NCI-H345 treated with DMSO at 0.1 percent for 48 hours (cell line): Measurements from ENCODE around the gene OPN3.

ENCODE experiments used
- DNase-seq: peaks from one replicate; lab custom pipeline; 2025; ENCODE audit not compliant: unreplicated experiment; lab: John Stamatoyannopoulos, UW

Gene OPN3

DNA sequence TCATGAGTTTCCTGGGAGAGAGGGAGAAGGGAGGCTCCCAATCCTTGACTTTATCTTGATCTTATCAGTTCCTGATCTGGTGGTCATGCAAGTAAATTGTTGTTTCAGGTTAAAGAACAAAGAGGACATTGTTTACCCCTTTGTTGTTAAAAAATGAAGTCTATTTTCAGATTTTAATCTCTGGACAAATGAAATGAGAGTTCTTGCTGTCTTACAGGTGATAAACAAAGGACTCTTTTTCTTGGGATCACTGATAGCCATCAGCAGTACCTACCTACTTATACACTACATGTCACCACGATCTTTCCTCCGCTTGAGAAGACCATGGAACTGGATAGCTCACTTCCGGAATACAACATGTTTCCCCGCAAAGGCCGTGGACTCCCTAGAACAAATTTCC lies 48.4 kb downstream of the OPN3 start:
- DNase-seq, result no peak

DNA sequence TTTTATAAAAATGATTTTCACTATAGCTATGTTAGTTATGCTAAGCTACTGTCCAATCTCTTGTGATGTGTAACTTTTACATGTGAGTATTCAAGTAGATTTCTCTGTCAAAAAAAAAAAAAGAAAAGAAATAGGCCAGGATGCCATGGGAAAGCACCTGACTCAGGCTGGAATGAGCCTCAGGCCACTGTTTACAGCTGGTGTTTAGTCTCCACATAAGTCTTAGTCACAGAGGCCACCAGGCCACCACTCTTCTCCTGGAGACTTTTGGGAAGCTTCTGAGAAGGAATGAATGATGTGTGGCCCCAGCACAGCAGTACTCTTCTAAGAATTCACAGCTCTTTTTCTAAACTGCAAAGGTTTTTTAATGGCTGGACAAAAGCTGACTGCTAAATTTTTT lies 48.9 kb downstream of the OPN3 start:
- no peak for DNase-seq

DNA sequence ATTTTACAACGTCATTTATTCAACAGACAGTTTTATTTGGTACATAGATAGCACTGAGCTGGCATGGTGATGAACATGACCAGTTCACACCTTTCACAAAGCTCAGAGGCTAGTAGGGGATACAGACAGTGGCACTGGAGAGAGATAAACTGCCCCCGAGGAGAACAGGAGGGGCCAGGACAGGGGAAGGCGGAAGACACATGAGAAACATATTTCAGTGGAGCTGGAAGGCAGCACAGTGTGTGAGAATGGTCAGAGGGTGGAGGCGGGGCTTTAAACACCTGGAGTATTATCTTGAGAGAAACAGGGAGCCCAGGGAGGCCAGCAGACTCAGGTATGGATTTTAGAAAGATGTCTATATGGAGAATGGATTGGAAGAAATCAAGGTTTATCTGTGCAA lies 49.5 kb downstream of the OPN3 start:
- DNase-seq, result no peak

DNA sequence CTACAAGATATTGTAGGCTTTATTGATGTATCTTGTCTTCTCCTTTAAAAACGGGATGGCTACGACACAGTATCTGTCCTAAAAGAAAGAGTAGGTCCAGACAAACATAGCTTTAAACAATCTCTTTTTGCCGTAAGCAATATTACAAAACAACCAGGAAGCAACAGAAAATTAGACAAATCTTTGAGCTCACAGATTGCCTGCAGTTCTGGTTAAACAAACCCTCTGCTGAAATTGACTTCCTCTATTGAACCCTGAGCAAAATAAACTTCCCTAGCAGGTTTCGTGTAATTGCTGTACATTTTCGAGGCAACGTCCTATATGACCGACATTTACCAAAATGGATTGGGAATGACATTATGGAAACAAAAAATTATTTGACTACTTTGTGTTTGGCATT lies 50.6 kb downstream of the OPN3 start:
- no peak for DNase-seq

DNA sequence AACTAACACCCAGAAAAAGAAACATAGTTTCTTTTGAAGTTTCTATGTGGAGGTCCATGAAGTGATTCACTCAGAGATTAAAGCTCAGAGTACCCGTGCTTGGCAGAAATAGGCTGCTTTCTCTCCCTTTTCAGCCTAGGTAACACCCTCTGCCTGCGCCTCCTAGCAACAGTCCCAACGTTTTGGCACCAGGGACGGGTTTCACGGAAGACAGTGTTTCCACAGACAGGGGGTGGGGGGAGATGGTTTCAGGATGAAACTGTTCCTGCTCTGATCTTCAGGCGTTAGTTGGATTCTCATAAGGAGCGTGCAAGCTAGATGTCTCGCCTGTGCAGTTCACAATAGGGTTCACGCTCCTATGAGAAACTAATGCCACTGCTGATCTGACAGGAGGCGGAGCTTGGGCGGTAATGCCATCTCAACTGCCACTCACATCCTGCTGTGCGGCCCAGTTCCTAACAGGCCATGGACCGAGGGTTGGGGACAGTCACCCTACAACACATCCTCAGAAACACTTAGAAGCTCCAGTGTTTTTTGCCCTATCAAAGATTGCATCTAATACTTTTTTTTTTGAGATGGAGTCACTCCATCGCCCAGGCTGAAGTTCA lies 53.2 kb downstream of the OPN3 start:
- DNase-seq, result no peak

DNA sequence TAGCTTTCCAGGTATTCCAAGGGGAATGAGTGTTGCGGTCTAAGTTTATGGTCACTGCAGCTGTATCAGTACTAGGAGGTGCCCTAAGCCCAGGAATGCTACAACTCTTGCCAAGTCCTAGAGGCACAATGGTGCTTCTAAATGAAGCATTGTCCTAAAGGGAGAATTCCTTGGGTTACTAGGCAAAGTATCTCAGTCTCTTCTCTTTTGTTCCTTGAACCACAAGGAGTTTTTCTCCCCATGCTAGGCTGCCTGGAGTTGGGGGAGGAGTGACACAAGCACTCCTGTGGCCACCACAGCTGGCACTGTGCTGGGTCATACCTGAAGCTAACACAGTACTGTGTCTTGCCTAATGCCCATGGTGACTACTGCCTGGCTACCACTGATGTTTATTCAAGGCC lies 57.2 kb downstream of the OPN3 start:
- no peak for DNase-seq

DNA sequence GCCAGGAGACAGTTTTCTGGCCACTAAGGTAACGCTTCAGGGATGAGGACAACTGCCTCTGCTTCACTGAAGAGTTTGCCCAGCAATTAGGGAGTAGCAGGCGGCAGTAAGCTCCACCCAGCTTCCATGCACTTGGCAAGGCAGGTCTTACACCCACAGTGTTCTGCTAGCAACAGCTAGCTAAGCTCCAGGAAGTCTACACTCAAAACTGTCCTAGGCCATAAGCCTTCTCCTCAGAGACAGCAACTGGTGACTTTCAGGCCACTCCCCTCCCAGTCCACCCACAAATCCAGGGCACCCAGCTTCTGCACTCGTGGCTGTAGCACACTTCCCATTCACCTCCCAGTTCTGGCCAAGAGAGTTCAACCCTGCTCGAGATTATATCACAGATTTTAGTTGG lies 60.7 kb downstream of the OPN3 start:
- DNase-seq, result no peak

DNA sequence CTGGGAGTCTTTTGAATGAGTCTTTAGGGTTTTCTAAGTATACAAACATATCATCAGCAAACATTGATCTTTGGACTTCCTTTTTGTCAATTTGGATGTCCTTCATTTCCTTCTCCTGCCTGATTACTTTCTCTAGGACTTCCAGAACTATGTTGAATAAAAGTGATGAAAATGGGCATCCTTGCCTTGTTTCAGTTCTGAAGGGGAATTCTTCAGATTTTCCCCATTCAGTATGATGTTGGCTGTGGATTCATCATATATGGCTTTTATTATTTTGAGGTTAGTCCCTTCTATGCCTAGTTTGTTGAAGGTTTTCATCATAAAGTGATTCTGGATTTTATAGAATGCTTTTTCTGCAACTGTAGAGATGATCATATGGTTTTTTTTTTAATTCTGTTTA lies 66.0 kb downstream of the OPN3 start:
- no peak for DNase-seq

DNA sequence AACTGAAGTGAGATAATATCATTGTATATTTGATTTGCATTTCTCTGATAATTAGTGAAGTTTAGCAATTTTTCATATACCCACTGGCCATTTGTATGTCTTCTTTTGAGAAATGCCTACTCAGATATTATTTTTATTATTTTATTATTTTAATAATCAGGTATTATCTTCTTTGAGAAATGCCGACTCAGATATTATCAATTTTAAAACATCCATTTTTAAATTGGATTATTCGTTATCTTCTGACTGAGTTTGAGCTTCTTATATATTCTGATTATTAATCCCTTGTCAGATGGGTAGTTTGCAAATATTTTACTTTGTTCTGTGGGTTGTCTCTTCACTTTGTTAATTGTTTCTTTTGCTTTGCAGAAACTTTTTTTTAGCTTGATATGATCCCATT lies 70.3 kb downstream of the OPN3 start:
- no peak for DNase-seq

DNA sequence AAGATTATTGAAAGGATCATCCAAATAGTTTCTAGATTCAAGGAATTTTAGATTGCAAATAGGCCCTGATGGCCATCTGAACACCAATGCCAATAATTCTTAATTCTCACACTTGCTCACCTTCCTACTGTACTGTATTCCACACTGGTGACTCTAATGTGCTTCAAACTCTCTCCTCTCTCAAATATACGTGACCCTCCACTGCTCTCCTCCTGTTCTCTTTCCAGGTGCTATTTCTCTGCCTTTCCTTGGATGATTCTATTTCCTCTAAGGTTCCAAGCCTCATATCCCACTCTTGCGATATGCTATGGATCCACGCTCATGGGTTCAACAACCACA lies 79.4 kb downstream of the OPN3 start:
- DNase-seq, result no peak

DNA sequence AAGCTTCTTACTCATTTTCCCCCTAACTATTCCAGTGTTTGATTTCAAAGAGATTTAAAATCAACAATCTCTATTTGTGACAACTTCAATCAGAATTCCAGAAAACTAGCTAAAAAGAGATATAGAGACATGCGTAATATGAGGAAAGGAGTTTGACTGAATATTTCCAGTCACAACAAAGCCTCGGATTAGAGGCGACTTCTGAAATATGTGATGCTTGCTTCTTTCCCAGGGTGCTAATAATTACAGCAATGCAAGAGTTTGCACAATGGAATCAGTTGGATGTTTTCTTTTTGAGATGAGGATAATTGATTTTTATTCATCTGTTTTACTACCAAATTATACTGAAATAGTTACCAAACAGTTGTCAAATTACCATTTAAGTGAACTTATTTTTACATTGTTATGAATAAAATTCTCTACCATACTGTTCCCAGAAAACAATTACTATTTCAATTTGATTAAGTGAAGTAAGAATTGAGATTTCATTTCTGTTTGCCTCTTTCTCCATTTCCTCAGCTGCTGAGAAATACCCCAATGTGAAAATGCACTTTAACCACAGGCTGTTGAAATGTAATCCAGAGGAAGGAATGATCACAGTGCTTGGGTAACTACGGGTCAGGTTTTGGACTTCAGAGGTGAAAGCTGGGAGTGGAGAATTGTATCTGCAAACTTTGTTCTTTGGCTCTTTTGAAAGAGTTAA lies 79.9 kb downstream of the OPN3 start:
- no peak for DNase-seq

DNA sequence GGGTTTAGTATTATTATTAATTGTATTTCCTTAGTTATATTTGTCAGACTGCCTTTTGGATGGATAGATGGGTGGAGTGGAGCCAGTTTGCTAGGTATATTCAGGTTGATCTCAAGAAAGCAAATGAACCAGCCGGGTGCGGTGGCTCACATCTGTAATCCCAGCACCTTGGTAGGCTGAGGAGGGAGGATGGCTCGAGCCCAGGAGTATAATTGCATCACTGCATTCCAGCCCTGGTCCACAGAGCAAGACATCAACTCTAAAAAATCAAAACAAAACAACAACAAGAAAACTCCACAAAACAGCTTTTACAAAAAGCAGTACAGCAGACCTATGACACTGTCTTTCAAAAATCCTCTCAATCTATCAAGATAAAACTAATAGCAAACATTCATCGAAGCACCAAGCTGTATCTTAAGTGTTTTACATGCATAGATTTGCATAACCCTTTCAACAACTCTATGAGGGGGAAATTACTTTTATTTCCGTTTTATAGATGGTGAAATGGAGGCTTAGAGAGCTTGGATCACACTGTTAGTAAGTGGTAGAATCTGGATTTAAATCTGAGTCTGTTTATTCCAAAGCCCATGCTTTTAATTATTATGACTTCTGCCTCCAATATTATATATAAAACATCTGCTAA lies 82.5 kb downstream of the OPN3 start:
- no peak for DNase-seq

DNA sequence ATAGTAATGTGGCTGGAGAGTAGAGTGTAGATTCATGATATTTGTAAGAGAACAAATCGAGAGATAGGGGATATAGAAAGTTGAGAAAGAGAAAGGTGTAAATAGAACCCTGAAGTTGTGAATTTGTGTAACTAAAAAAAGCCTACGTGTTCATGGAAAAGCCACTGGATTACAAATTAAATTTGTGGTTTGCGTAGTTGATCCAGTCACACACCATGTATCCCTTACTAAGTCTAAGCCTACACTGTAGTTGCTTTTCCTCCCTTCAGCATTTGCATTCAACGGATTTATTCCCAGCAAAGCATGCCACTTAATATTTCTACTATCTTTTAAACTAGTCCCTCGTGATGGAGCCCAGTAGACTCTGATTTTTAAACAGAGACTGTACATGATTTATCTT lies 83.1 kb downstream of the OPN3 start:
- no peak for DNase-seq

DNA sequence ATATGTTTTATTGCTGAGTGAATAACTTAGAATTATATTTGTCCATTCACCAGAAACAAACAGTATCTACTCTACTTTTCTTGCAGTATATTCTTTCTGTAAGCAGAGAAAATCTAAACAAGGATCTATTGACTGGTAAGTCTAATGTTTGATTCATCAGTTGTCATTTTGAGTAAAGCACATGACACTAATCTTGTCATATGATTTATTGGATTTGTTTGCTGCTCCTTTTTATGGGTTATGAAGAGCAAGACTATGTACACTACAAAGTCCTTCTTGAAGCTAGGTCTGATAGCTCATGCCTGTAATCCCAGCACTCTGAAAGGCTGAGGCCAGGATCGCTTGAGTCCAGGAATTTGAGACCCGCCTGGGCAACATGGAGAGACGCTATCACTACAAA lies 84.6 kb downstream of the OPN3 start:
- no peak for DNase-seq

DNA sequence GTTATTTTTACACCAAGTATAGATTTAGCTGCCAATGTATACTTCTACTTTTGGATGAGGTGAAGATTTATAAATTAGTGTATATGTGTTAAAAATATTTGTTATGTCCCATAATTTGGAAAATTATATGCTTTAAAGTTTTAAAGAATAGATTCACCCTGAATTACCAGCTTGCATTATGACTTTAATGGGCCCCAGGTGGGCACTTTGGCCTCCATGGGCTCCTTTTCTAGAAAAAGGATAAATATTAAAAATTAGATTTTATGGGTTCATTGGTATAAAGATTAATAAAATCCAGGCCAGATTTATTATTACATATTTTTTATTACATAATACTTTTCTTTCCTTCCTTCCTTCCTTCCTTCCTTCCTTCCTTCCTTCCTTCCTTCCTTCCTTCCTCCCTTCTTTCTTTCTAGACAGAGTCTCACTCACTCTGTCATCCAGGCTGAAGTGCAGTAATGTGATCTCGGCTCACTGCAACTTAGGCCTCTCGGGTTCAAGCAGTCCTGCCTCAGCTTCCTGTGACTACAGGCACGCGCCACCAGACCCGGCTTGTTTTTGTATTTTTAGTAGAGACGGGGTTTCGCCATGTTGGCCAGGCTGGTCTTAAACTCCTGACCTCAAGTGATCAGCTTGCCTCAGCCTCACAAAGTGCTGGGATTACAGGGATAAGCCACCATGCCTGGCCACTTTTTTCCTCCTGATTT lies 86.1 kb downstream of the OPN3 start:
- no peak for DNase-seq

DNA sequence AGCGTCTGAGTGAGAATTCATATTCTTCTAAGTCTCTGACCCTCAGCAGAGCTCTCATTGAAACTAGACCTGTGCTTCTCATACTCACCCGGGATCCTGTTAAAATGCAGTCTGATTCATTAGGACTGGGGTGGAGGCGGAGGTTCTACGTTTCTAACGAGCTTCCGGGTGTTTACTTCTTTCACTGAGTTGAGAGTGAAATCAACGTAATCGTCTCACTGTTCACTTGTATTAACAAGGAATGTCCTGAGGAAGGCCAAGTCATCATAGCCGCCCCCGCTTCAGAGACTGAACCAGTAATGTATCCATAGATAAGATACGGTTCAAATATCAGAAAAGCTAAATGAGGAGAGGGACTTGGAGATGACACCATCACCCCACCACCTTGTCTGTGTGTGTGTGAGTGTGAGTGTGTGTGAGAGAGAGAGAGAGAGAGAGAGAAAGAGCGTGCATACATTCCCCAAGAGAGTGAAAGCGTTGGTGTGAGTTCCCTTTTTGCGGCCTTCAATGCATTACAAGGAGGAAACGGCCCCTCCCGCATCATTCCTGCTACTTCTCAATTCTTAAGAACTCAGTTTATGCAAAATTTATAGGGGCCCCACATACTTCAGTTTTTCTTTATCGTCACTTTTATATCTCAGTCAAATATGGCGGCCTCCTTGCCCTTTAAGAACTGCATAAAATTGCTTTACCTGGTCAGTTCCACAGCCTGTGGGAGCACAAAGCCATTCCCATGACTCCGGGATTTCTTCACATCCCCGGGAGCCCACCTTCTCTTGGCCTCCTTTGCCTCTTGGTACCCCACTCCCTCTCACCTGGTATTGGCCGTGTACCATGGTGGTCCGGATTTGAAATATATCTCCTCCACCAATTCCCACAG lies 88.2 kb downstream of the OPN3 start:
- DNase-seq, result no peak

DNA sequence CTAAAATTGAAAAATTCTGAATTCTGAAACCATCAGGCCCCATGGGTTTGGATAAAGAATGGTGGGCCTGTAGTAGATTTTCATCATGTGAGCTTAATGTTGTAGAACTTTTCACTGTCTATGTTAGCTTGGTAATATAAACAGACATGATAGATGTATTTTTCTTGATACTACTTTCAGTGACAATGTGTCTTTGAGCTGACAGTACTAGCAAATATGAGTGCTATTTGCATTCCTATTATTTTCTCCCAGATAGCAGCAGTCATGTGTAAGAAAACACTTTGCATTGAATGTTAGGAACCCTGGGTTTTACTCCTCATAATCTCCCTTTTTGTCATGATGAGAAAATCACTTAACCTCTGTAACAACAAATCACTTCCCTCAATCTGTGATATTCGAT lies 89.9 kb downstream of the OPN3 start:
- DNase-seq, result no peak

DNA sequence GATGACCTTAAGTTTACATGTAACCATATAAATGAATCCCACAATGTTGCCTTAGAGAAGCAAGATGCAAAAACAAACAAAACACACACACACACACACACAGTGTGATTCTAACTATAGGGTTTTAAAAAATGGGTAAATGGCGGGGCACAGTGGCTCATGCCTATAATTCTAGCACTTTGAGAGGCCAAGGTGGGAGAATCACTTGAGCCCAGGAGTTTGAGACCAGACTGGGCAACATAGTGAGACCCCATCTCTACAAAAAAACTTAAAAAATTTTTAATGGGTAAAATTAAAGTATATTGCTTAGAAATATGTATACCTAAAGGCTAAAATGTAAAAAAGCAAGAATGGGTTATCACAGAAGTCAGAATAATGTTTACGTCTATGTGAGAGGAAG lies 92.2 kb downstream of the OPN3 start:
- no peak for DNase-seq
